ENCODE data around the gene TTC9.

The TTC9 gene

DNA sequence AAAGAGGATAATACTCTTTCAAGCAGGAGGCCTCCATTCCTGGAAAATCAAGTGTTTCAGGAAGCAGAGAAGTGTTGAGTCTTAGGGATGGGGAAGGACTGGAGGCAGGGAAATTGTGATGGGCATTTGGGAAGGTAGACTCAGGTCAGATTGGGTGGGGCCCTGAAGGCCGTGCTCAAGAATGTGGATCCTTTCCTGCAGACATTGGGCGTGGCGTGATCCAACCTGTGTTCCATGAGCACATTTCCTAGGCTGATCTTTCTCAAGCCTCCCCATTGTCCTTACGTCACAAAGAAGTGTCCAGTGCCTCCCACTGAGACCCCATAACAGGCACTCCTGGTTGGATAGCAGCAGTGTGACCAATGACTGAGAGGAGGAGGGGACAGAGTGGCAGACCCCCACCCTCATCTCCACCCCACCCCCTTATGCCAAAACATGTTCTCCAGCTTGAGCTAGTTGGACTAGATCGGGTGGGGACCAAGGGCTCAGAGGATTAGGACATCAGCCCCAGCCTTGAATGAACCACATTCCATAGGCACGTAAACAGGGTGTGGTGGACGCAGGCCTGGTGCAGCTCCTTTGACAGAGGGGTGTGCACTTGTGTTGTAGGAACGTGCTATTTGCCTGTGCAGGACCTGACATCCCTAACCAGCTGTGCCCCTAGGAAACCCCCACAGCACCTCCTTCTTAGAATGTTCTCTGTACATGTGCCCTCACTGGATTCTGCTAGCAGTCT lies 76.8 kb downstream of the TTC9 start:
- no peak for DNase-seq

DNA sequence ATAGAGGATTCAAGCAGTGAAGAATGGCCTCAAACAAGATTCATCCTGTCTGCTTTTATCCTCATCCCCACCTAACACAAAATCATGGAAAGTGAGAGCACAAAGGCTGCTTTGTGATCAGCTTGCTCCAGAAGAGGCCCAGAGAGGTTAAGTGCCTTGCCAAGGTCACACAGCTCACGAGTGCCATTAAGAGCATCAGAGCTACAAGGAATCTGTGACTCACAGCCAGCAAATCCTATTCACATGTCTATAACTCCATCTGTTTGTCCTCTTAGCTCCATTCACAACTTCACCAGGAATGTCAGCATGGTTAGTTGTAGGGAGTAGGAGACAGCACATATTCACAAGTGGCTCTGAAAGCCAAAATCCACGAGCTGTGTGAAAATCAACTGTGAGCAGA lies 79.8 kb downstream of the TTC9 start:
- DNase-seq = no peak

DNA sequence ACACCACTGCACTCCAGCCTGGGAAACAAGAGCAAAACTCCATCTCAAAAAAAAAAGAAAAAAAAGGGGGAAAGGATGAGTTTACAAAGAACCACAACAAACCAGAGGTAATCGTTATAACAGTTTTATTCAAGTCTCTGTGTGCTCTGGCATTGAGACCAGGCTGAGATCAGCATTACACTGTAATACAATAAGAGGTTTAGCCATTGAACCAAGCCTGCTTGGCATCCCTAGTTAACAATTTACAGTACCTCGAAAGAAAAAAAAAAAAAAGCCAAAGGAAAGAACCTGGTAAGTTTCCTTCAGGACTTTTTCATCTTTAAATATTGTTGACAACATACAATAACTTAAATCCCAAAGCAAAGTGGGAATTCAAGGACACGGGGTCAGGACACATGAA lies 80.7 kb downstream of the TTC9 start:
- no peak for DNase-seq

DNA sequence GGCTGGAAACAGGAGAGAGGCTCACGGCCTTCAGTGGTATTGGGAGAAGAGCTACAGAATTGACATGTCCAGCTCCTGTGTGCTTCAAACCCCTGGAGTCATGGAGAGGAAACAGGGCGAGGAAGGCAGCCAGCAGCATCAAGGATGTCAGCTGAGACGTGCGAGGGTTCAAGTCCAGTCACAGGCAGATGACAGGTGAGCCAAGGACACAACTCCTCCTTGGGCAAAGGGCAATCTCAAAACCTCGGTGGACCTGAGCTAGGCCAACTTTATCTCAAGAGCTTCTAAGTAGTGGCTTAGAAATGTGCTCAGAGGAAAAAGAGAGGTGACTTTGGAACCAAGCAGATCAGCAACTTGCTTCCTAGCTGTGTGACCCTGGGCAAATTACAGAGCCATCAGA lies 81.6 kb downstream of the TTC9 start:
- no peak for DNase-seq

DNA sequence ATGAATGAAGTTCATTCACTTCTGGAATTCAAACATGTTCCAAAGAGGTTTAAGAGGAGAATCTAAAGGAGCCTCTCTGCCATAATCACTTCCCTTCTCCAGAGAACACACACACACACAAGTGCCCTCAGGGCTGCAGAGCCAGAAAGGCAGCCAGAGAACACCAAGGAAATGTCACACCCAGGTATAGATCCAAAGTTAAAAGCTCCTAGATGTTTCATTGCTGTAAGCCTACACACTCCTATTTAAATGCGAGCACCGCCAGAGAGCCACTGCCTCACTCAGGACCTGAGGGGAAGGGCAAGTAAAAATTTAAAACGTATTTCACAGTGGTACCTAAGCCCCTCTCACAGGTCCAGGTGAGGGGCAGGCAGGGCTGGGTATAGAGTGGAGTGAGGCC lies 82.4 kb downstream of the TTC9 start:
- no peak for DNase-seq

DNA sequence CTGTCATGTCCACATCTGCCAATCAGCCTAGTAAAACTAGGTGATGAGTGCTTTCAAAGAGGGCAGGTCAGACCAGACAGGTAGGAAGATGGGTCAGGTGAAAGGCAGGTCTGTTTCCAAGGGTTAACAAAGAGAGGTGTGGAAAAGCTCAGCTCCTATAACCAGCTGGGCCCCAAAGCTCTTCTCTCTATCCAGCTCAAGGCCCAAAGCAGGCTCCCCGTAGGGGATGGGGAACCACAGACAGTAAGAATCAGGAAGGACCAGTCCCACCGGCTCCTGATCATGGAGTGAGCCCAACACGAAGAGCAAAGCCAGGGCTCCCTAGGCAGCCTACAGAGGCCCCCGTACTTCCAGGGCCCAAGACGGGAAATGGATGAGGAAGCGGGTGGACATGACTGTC lies 83.2 kb downstream of the TTC9 start:
- no peak for DNase-seq
